ENCODE measurements around the gene TNPO3.

TNPO3 gene

GRCh38 chr7:129054438-129055293 is at the start of gene TNPO3:
TSS of gene TNPO3 (minus strand) at chr7:129055111. CDS start at chr7:129054770, 341 bp downstream.
- DNase-seq (ENCODE audit: low spot score) = peak; percentile 93

DNA sequence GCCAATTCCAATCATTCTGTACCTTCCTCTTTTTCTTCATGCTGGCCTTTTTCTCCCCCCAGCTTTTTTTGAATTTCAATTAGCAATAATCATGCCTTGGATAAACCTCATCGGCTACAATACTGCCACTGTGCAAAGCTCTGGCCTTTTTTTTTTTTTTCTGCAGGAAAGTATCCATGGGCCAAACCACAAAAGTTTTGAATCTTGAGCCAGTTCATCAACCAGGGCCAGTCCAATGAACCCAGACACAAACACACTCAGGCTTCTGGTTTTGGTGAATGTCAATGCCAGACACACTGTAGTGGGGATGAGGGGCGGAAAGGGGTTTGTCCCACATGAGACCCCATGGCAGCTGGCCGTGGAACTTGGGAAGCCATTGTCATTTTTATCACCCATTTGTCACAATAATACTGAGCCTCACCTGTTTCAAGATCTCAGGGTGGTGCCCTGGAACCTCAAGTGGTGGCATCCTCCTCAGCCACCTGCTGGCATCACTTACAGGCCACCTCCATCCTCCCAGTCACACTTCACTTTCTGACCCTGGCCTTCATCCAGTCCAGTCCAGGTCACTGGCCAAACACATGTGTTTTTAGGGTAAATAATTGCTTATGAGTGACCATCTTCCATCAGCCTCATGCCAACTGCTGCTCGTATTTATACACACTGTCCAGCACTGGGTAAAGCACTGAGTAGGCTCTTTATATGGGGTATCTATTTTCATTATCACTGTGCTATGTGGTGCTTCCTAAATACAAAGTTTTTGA is 48.8 kb upstream of the TNPO3 start:
- no peak for DNase-seq (ENCODE audit: low spot score)

DNA sequence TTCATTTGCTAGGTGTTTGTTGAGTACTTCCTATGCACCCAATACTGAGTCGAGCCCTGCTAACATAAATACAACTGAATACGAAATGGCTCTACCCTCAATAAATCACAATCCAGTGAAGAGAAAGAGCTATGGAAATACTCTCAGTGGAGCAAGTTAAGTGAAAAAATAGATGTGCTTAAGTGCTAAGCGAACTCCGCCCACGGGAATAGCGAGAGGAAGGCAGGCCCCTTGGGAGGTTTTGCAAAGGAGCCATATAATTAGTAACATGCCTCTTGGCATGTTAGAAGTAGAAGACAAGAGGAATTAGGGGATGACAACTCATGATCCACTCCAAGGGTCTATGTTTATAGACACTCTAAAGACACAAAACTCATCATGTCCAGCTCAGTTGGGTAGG is 46.8 kb upstream of the TNPO3 start:
- DNase-seq (ENCODE audit: low spot score) = no peak

DNA sequence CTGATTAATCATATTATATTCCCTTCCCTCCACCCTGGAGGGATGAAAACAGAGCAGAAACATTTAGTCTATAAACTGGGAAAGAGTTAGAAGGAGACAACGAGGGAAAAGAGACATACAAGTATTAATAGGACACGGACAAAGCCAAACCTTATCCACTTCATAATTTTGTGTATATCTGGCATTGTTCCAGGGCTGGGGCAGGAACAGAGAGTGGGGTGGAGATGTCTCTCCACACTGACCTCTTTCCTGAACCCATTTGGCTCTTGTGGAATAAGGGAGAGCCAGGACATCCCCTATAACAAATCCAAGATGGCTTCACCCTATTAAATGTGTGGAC is 45.9 kb upstream of the TNPO3 start:
- DNase-seq (ENCODE audit: low spot score) = no peak

DNA sequence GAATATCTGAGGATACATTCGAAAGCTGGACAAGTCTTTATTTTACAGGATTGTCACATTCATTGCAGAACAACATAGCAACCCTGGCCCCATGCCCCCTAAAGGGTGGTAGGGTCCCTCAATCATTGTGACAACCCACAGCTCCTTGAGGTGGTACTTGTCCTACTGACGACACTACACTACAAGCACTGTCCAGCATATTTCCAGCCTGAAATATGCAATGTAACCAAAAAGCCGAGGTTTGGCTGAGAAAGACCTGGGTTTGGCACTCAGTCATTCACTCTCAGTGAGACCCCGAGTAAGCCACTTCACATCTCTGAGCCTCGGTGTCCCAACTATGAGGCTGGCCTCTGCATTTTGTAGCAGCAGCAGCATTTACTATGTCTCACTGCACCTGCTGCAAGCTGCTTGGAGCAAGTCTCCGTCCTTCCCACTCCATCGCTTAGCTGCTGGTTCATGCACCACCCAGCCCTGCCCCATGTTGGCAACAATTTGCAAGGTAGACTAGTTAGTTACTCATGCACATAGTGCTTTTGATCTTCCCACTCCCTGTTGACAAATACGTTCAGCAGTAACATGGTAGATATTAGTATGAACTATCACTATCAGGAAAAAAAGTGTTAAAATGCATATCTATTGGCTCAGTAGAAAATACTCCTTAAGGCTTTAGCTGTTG is 43.6 kb upstream of the TNPO3 start:
- DNase-seq (ENCODE audit: low spot score) = no peak

DNA sequence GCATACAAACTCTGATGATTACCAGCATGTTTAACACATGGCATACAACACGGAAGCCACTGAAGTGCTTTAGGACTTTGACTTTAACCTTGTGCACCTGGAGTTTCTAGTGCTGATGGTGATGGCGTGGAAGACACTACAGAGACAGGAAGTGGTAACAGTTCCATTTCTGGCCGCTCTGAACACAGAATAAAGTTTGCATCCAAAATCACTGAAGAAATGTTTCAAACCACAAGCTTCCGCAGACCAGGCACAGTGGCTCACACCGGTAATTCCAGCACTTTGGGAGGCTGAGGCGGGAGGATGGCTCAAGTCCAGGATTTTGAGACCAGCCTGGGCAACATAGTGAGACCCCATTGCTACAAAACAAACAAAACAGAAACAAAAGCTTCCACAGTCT is 40.3 kb upstream of the TNPO3 start:
- no peak for DNase-seq (ENCODE audit: low spot score)

GRCh38 chr7:129094501-129094900 is 39.6 kb upstream of the TNPO3 start:
- DNase-seq (ENCODE audit: low spot score) = no peak

GRCh38 chr7:129093867-129094456 is 39.1 kb upstream of the TNPO3 start:
- DNase-seq (ENCODE audit: low spot score) = no peak

DNA sequence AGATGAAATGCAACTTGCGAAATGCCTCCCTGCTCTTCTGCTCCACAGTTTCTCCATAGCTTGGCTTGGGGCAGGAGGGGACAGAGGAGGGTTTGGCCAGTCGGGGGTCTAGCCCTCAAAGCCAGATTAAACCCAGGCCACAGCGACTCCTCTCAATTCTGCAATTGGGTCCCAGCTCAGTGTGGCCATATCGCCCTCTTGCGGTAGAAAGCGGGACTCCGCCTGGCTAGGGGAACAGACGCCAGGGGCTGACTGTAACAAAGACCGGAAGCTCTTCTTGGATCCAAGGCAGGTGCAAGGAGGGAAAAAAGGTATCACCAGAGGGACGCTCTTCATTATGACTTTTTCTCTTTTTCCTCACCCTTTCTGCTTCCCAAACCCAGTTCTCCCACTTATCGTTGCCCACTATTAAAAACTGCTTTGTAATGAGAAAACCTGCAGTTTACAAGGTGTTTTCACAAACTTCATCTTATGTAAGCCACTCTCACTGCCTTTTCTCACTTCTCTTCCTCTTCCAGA is 36.6 kb upstream of the TNPO3 start:
- DNase-seq (ENCODE audit: low spot score) = peak; percentile 62

GRCh38 chr7:129090300-129090907 is 35.5 kb upstream of the TNPO3 start:
- no peak for DNase-seq (ENCODE audit: low spot score)

GRCh38 chr7:129089521-129090212 is 34.8 kb upstream of the TNPO3 start:
- DNase-seq (ENCODE audit: low spot score) = no peak

- DNase-seq (ENCODE audit: low spot score) = no peak
These were observed 30.1 kb upstream of the TNPO3 start for GRCh38 chr7:129084801-129085551.

DNA sequence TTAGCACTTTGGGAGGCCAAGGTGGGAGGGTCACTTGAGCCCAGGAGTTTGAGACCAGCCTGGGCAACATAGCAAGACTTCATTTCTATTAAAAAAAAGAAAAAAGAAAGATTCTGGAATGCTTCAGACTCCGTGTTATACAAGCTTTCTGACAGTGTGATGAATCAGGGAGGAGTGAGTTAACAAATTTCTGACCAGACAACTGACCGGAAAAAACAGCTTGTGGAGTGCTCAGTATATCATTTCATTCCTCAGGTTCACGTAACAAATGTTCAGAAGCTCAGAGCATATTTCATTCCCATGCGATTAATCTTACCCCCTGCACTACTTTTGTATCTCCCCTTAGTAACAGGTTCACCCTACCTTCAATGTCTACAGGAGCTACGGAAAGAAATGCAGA is 28.6 kb upstream of the TNPO3 start:
- no peak for DNase-seq (ENCODE audit: low spot score)

DNA sequence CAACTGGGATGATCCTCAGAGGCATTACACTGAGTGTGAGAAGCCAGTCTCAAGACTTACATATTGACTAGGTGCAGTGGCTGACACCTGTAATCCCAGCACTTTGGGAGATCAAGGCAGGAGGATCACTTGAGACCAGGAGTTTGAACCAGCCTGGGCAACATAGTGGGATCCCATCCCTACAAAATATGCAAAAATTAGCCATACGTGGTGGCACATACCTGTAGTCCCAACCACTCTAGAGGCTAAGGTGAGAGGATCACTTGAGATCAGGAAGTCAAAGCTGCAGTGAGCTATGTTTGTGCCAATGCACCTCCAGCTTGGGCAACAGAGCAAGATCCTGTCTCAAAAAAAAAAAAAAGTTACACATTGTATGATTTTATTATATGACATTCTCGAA is 23.5 kb upstream of the TNPO3 start:
- DNase-seq (ENCODE audit: low spot score) = no peak

GRCh38 chr7:129076886-129077285 is 22.0 kb upstream of the TNPO3 start:
- DNase-seq (ENCODE audit: low spot score) = no peak

GRCh38 chr7:129074994-129075393 is 20.1 kb upstream of the TNPO3 start:
- no peak for DNase-seq (ENCODE audit: low spot score)

GRCh38 chr7:129074361-129074871 is 19.5 kb upstream of the TNPO3 start:
- DNase-seq (ENCODE audit: low spot score) = no peak

GRCh38 chr7:129073738-129074137 is 18.8 kb upstream of the TNPO3 start:
- DNase-seq (ENCODE audit: low spot score) = no peak

GRCh38 chr7:129073204-129073603 is 18.3 kb upstream of the TNPO3 start:
- DNase-seq (ENCODE audit: low spot score) = no peak

- DNase-seq (ENCODE audit: low spot score) = no peak
These were observed 17.6 kb upstream of the TNPO3 start for GRCh38 chr7:129072479-129073011.

Measured in pons (tissue), 1 donor.